ENCODE data around the gene KCNAB2. TPM values are rescaled to one million over a fixed set of nuclear protein-coding genes. Genes with fewer than 3 reads are reported as not detected.

Gene KCNAB2
- total RNA-seq, 2 donors from 2014 or later, result 9.3 to 14.3 TPM

- no peak overlapping the region for H3K27ac ChIP-seq
- H3K27me3 ChIP-seq, result no peaks in the 10 kb centered on the region
- no peak overlapping the region for H3K4me3 ChIP-seq
- no peak for TF ChIP-seq CTCF (IDR thresholded peaks at IDR 0.05)
- no peak for DNase-seq (ENCODE audit: low spot score)
- H3K9me3 ChIP-seq, result no peaks in the 10 kb centered on the region
- no peaks in the 10 kb centered on the region for H3K36me3 ChIP-seq
- peaks cover 0 to 11% of the 10 kb centered on the region in 2 donors for H3K4me1 ChIP-seq
These were observed 82.0 kb downstream of the KCNAB2 start for GRCh38 chr1:6127587-6128163.

- no peak overlapping the region for H3K4me3 ChIP-seq
- no peaks in the 10 kb centered on the region for H3K36me3 ChIP-seq
- DNase-seq (ENCODE audit: low spot score), result no peak
- no peak overlapping the region for H3K27ac ChIP-seq
- no peaks in the 10 kb centered on the region for H3K9me3 ChIP-seq
- H3K27me3 ChIP-seq, result no peaks in the 10 kb centered on the region
- H3K4me1 ChIP-seq, result peaks cover 0 to 11% of the 10 kb centered on the region in 2 donors
- no peak for TF ChIP-seq CTCF (IDR thresholded peaks at IDR 0.05)
These were observed 82.8 kb downstream of the KCNAB2 start for GRCh38 chr1:6128276-6129081.

GRCh38 chr1:6129313-6129712 lies 83.6 kb downstream of the KCNAB2 start:
- no peak for TF ChIP-seq CTCF (IDR thresholded peaks at IDR 0.05)
- H3K27me3 ChIP-seq, result no peaks in the 10 kb centered on the region
- H3K9me3 ChIP-seq, result no peaks in the 10 kb centered on the region
- H3K27ac ChIP-seq, result no peak overlapping the region
- DNase-seq (ENCODE audit: low spot score), result no peak
- peaks cover 0 to 11% of the 10 kb centered on the region in 2 donors for H3K4me1 ChIP-seq
- H3K36me3 ChIP-seq, result no peaks in the 10 kb centered on the region
- no peak overlapping the region for H3K4me3 ChIP-seq

GRCh38 chr1:6130036-6130435 lies 84.3 kb downstream of the KCNAB2 start:
- Histone ChIP-seq H3K4me1 (peaks cover 0 to 11% of the 10 kb centered on the region in 2 donors), H3K27ac (no peak overlapping the region), H3K27me3 (no peaks in the 10 kb centered on the region), H3K36me3 (no peaks in the 10 kb centered on the region), H3K9me3 (no peaks in the 10 kb centered on the region), H3K4me3 (no peak overlapping the region)
- DNase-seq (ENCODE audit: low spot score), result no peak
- no peak for TF ChIP-seq CTCF (IDR thresholded peaks at IDR 0.05)

- Histone ChIP-seq H3K4me3 (no peak overlapping the region), H3K27me3 (no peaks in the 10 kb centered on the region), H3K27ac (no peak overlapping the region), H3K9me3 (no peaks in the 10 kb centered on the region), H3K36me3 (no peaks in the 10 kb centered on the region), H3K4me1 (peaks cover 0 to 11% of the 10 kb centered on the region in 2 donors)
- TF ChIP-seq CTCF (IDR thresholded peaks at IDR 0.05), result no peak
- no peak for DNase-seq (ENCODE audit: low spot score)
These were observed 84.9 kb downstream of the KCNAB2 start for GRCh38 chr1:6130596-6130995.
